K562 (cell line): Measurements from ENCODE around the gene DNM1. TPM values are rescaled to one million over a fixed set of nuclear protein-coding genes. Genes with fewer than 3 reads are reported as not detected.

ENCODE experiments used
- ARID4B ChIP-seq: sonication (generic); formaldehyde crosslinking; IDR thresholded peaks from 2 replicates; pipeline ENCODE4 v1.8.0; 2022; ENCODE audit warnings: mild to moderate bottlenecking, missing genetic modification reagents
- ATF1 ChIP-seq, 2 experiments: fragments of 450-650 bp in 1 of 2; IDR thresholded peaks; 2 replicates each; pipeline ENCODE4 v1.6.1; 2016; ENCODE audit warnings: missing compliant biosample characterization in 1 of 2, missing genetic modification characterization in 1 of 2
- ATF3 ChIP-seq, 2 experiments: fragments of 450-650 bp in 1 of 2; sonication (generic) in 1 of 2; formaldehyde crosslinking in 1 of 2; IDR thresholded peaks in 1 of 2; conservative IDR thresholded peaks in 1 of 2; 2 replicates each; pipeline versions ENCODE4 v1.6.1 to v1.8.1; 2016 to 2023; ENCODE audit warnings: mild to moderate bottlenecking in 2 of 2, moderate library complexity in 2 of 2, inconsistent platforms in 1 of 2, missing genetic modification reagents in 1 of 2
- ERF ChIP-seq: fragments of 450-650 bp; formaldehyde crosslinking; IDR thresholded peaks from 2 replicates; pipeline ENCODE4 v1.4.0; 2020; ENCODE audit warnings: mild to moderate bottlenecking, mixed read lengths
- FOXP4 ChIP-seq: sonication (generic); formaldehyde crosslinking; IDR thresholded peaks from 2 replicates; pipeline ENCODE4 v1.8.0; 2022; ENCODE audit warnings: mild to moderate bottlenecking, missing genetic modification reagents, borderline replicate concordance
- HDAC1 ChIP-seq, 2 experiments: fragments of 450-650 bp; IDR thresholded peaks; 2 replicates each; pipeline ENCODE4 v1.6.1; 2016 to 2017; ENCODE audit warnings: inconsistent platforms in 1 of 2, mild to moderate bottlenecking in 1 of 2, moderate library complexity in 1 of 2
- HDAC2 ChIP-seq: fragments of 450-650 bp; IDR thresholded peaks from 2 replicates; pipeline ENCODE4 v1.6.1; 2016; ENCODE audit warnings: mild to moderate bottlenecking
- L3MBTL2 ChIP-seq: fragments of 450-650 bp; IDR thresholded peaks from 2 replicates; pipeline ENCODE4 v1.6.1; 2016; ENCODE audit warnings: mild to moderate bottlenecking, moderate library complexity
- PHTF2 ChIP-seq: fragments of 250-450 bp; sonication (Bioruptor Pico); IDR thresholded peaks from 2 replicates; pipeline ENCODE4 v1.5.0; 2021; ENCODE audit warnings: mild to moderate bottlenecking
- RAD51 ChIP-seq: fragments of 450-650 bp; IDR thresholded peaks from 2 replicates; pipeline ENCODE4 v1.7.1; 2016; ENCODE audit warnings: low read depth, mild to moderate bottlenecking, borderline replicate concordance
- RFX7 ChIP-seq: fragments of 250-450 bp; sonication (Bioruptor Pico); IDR thresholded peaks from 2 replicates; pipeline ENCODE4 v1.5.1; 2021; ENCODE audit warnings: mild to moderate bottlenecking
- RNF2 ChIP-seq: sonication (generic); IDR thresholded peaks from 2 replicates; pipeline ENCODE4 v1.6.1; 2016
- SRF ChIP-seq, 2 experiments: fragments of 250-450, 450-650 bp in 1 of 2; sonication (Bioruptor Pico) in 1 of 2; sonication (generic) in 1 of 2; formaldehyde crosslinking; IDR thresholded peaks; 2 replicates each; pipeline versions ENCODE4 v1.5.0 to v1.5.1; 2020 to 2022; ENCODE audit warnings: mild to moderate bottlenecking in 1 of 2, missing genetic modification reagents in 1 of 2
- STAG1 ChIP-seq: sonication (generic); formaldehyde crosslinking; IDR thresholded peaks from 2 replicates; pipeline ENCODE4 v1.5.0; 2020; ENCODE audit warnings: missing genetic modification reagents, borderline replicate concordance
- THRAP3 ChIP-seq: fragments of 450-650 bp; IDR thresholded peaks from 2 replicates; pipeline ENCODE4 v1.6.1; 2016; ENCODE audit warnings: mild to moderate bottlenecking, inconsistent platforms, borderline replicate concordance
- ZNF174 ChIP-seq: fragments of 250-450 bp; sonication (Bioruptor Pico); IDR thresholded peaks from 2 replicates; pipeline ENCODE4 v1.4.0; 2020; ENCODE audit warnings: mild to moderate bottlenecking
- ZNF175 ChIP-seq: fragments of 200-800 bp; sonication (Bioruptor generic); IDR thresholded peaks from 2 replicates; pipeline ENCODE4 v1.6.1; 2016; ENCODE audit warnings: low read depth, mild to moderate bottlenecking, missing genetic modification characterization, missing compliant biosample characterization
- polyA plus RNA-seq, 8 experiments: library from polyadenylated mRNA; depleted of rRNA in 4 of 8; stranded (reverse) in 5 of 8; unstranded in 3 of 8; fragments of >200 nt; fragmentation: Nextera tagmentation in 2 of 8; fragmentation: Illumina TruSeq in 1 of 8; extraction: Ambion mirVana in 2 of 8; extraction: Trizol in 1 of 8; gene quantifications; 2 replicates each; pipeline versions ENCODE4 v1.2.1 to v1.2.3, GENCODE V29; 2011 to 2014; ENCODE audit warnings: inconsistent platforms in 1 of 8, missing spikeins in 1 of 8
- total RNA-seq, 7 experiments: library from RNA; depleted of rRNA in 6 of 7; stranded (reverse); fragments of >200 nt in 6 of 7; fragmentation: Illumina TruSeq in 2 of 7; extraction: Trizol in 2 of 7; gene quantifications; 2 replicates each; pipeline versions ENCODE4 v1.2.1 to v1.2.3, GENCODE V29; 2011 to 2021; ENCODE audit warnings: low replicate concordance in 1 of 7
- TF ChIP-seq, protein P1 (sequence below), 3 experiments: fragments of 200-800 bp in 1 of 3; sonication (Bioruptor generic) in 1 of 3; sonication (generic) in 1 of 3; formaldehyde crosslinking in 1 of 3; IDR thresholded peaks; 2 replicates each; pipeline versions ENCODE4 v1.6.1 to v1.8.0; 2016 to 2022; ENCODE audit warnings: mild to moderate bottlenecking in 2 of 3, missing compliant biosample characterization in 2 of 3, missing genetic modification characterization in 2 of 3, missing genetic modification reagents in 1 of 3

Gene DNM1
- total and polyA plus RNA-seq, 9 of the 15 experiments (the other 6 are each of a cell fraction or from before 2014, with no cell fraction given): 0.39 to 23.1 (median 9.1) TPM

DNA sequence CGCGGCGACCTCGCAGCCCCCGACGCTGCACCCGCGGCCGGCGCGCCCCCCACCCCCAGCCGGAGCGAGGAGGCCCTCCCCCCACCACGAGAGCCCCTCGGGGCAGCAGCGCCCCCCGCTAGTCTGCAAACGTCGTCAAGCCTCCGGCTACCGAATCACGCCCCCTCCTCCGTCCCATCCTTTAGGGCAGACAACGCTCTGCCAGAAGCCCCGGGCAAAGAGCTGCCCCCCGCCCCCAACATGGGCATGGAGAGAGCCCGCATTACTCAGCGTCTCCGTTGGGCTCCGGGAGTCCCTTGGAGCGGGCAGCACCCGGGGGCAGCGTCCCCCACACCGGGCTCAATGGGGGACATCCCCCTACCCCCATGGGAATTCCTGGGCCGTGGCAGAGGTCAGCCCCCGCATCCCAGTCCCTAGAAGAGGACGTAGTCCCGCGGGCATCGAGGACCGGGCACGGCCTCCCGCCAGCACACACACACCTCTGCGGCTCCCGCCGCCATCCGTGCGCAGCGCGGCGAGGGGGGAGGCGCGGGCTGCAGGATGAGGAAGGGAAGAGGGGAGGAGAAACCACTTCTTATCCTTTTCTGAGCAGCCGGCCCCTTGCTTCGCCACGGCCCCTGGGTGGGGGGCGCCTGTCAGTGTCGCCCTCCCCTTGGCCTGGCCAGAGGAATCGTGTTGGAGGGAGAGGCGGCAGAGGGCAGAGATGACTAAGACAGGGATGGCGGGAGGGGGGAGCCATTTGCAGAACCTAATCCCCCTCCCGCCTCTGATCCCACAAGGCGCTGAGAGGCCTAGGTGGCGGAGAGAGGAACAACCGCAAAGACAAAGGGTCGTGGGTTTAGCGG is 750 bp downstream of the DNM1 start (continued):
- TF ChIP-seq, protein P1, sequence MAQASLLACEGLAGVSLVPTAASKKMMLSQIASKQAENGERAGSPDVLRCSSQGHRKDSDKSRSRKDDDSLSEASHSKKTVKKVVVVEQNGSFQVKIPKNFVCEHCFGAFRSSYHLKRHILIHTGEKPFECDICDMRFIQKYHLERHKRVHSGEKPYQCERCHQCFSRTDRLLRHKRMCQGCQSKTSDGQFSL (CRISPR knock-in tag; IDR thresholded peaks at IDR 0.05): no peak
- TF ChIP-seq, protein P1 (tag; IDR thresholded peaks at IDR 0.05): no peak
- TF ChIP-seq ARID4B (CRISPR knock-in tag) (no peak), ATF3 (IDR thresholded peaks at IDR 0.05) (no peak), ATF3 (CRISPR knock-in tag; conservative IDR thresholded peaks at IDR 0.05) (peak; percentile 69; the same call in 1 of the 2 replicates), ZNF175 (no peak), RNF2 (no peak), FOXP4 (CRISPR knock-in tag) (no peak), SRF (CRISPR knock-in tag; IDR thresholded peaks at IDR 0.05) (peak in 1 of 2 experiments; percentile 23; a peak in 1 of 4 replicates), HDAC1 (IDR thresholded peaks at IDR 0.05) (peak in 1 of 2 experiments; percentile 70; a peak in 1 of 4 replicates), ERF (CRISPR knock-in tag) (peak; percentile 88), ZNF174 (CRISPR knock-in tag) (no peak), PHTF2 (CRISPR knock-in tag) (peak; percentile 35; the same call in 1 of the 2 replicates), THRAP3 (no peak), ATF1 (CRISPR knock-in tag; IDR thresholded peaks at IDR 0.05) (no peak), ATF1 (tag; IDR thresholded peaks at IDR 0.05) (peak; percentile 15; the same call in 1 of the 2 replicates), L3MBTL2 (peak; percentile 75), STAG1 (CRISPR knock-in tag) (no peak), RAD51 (no peak), HDAC2 (peak; percentile 79; the same call in 1 of the 2 replicates), RFX7 (CRISPR knock-in tag) (peak; percentile 44; the same call in 1 of the 2 replicates)
